Measurements from ENCODE around the gene IGDCC3. TPM values are rescaled to one million over a fixed set of nuclear protein-coding genes. Genes with fewer than 3 reads are reported as not detected.

IGDCC3 gene
- total and polyA plus RNA-seq, 10 of the 15 experiments (the other 5 are each of a cell fraction or from before 2014, with no cell fraction given) = 0.10 to 0.20 (median 0.15) TPM; not detected in 7

GRCh38 chr15:65390447-65390846, 12.6 kb upstream of the IGDCC3 start:
- no peak for DNase-seq (ENCODE audit: low read depth, low spot score)
- CTCF ChIA-PET = interaction anchor here (1.0 to 2.7 kb wide), 3 partner anchors 10 to 71 kb away, joined by 3 to 7 read pairs (median 3); no protein-coding TSS in a partner anchor
- H3K27me3 ChIP-seq (replicated peaks in 1 of 2; ENCODE audit: control insufficient read depth in 2 of 2, insufficient read depth in 2 of 2, low read length in 1 of 2) = peaks cover 1 to 3% of the 10 kb centered on the region in 2 experiments; a peak in 2 of 4 replicates
- RAD21 ChIA-PET (ENCODE audit: unreplicated experiment) = no interaction called here
- H3K9ac ChIP-seq (ENCODE audit: control insufficient read depth, insufficient read depth, low read length) = no peak overlapping the region
- no peak overlapping the region for H3K4me3 ChIP-seq
- H3K9me3 ChIP-seq (replicated peaks; ENCODE audit: control insufficient read depth, insufficient read depth, low read length) = no peaks in the 10 kb centered on the region
- H3K4me2 ChIP-seq (ENCODE audit: control insufficient read depth, insufficient read depth) = no peak overlapping the region
- FAIRE-seq = no peak
- 0% methylated on average over 1 of the region's 1 CpG for WGBS (ENCODE audit: insufficient coverage, insufficient replicate concordance, low lambda C conversion rate, missing lambda C conversion rate)
- POLR2A ChIA-PET = no interaction called here
- H2AFZ ChIP-seq (ENCODE audit: control insufficient read depth, low read depth, low read length) = no peak overlapping the region
- no peaks in the 10 kb centered on the region for H3K79me2 ChIP-seq (ENCODE audit: control insufficient read depth, insufficient read depth, low read length)
- 0 out of 2 replicates have a peak, but pooled peaks cover under 1% of the 10 kb centered on the region for H3K4me1 ChIP-seq (ENCODE audit: control insufficient read depth, insufficient read depth, low read length)
- ATAC-seq = no peak
- intact Hi-C loops (cut with micrococcal nuclease; ENCODE audit: unreplicated experiment) (no loop called here), in situ Hi-C loops (cut with MboI) (no loop called here)
- TF ChIP-seq CTCF (IDR thresholded peaks at IDR 0.05 in 2 of 3, conservative IDR thresholded peaks at IDR 0.05 in 1 of 3; ENCODE audit: control insufficient read depth in 2 of 3, extremely low read depth in 1 of 3, insufficient read depth in 1 of 3, low read depth in 3 of 3, low read length in 3 of 3) (no peak), RELB (IDR thresholded peaks at IDR 0.05; ENCODE audit: low read depth) (no peak), ATF3 (IDR thresholded peaks at IDR 0.05; ENCODE audit: borderline replicate concordance, extremely low read depth, low read depth, low read length) (no peak)
- no TSS peak for BruUV-seq (replicated peaks)
- SMC1A ChIA-PET (ENCODE audit: uncharacterized antibody, unreplicated experiment) = interaction anchor here (1.2 kb wide), 1 partner anchor 9 kb away, joined by 3 read pairs; no protein-coding TSS in a partner anchor
- H3K27ac ChIP-seq (ENCODE audit: control insufficient read depth, insufficient read depth) = no peak overlapping the region
- H3K36me3 ChIP-seq (ENCODE audit: control insufficient read depth in 2 of 2, insufficient read depth in 2 of 2, low read length in 1 of 2) = no peaks in the 10 kb centered on the region
- no peaks in the 10 kb centered on the region for H4K20me1 ChIP-seq (ENCODE audit: control insufficient read depth, insufficient read depth)
